GM23248 (cell line): Measurements from ENCODE around the gene CHAC2. TPM values are rescaled to one million over a fixed set of nuclear protein-coding genes. Genes with fewer than 3 reads are reported as not detected.

ENCODE experiments used
- DNase-seq: peaks from one replicate; pipeline ENCODE4 v3.0.0-alpha.2; 2015
- H2AFZ ChIP-seq: fragments of 200-600 bp; sonication (generic); 2 replicates; pipeline ENCODE4 v1.6.1; 2016; ENCODE audit warnings: antibody characterized with exemption
- H3F3A ChIP-seq: fragments of 200-600 bp; sonication (generic); 2 replicates; pipeline ENCODE4 v1.6.1; 2016; ENCODE audit warnings: mild to moderate bottlenecking, antibody characterized with exemption, mixed run types; ENCODE audit not compliant: insufficient read depth
- H3K27ac ChIP-seq: fragments of 200-600 bp; sonication (generic); 2 replicates; pipeline ENCODE4 v1.5.1; 2016; ENCODE audit warnings: mild to moderate bottlenecking
- H3K27me3 ChIP-seq: fragments of 200-600 bp; sonication (generic); replicated peaks from 2 replicates; pipeline ENCODE4 v1.6.1; 2016; ENCODE audit warnings: mild to moderate bottlenecking; ENCODE audit not compliant: insufficient read depth
- H3K36me3 ChIP-seq: fragments of 200-600 bp; sonication (generic); 2 replicates; pipeline ENCODE4 v1.6.1; 2016; ENCODE audit warnings: low read depth, mild to moderate bottlenecking
- H3K4me1 ChIP-seq: fragments of 200-600 bp; sonication (generic); 2 replicates; pipeline ENCODE4 v1.6.1; 2016; ENCODE audit warnings: mild to moderate bottlenecking; ENCODE audit not compliant: insufficient read depth
- H3K4me2 ChIP-seq: fragments of 200-600 bp; sonication (generic); one replicate; pipeline ENCODE4 v1.6.1; 2016; ENCODE audit warnings: mild to moderate bottlenecking; ENCODE audit not compliant: unreplicated experiment
- H3K4me3 ChIP-seq: fragments of 200-600 bp; sonication (generic); 2 replicates; pipeline ENCODE4 v1.5.1; 2016; ENCODE audit warnings: mild to moderate bottlenecking
- H3K79me2 ChIP-seq: fragments of 200-600 bp; sonication (generic); 2 replicates; pipeline ENCODE4 v1.6.1; 2016; ENCODE audit warnings: mild to moderate bottlenecking; ENCODE audit not compliant: insufficient read depth
- H3K9ac ChIP-seq: fragments of 200-600 bp; sonication (generic); 2 replicates; pipeline ENCODE4 v1.6.1; 2016; ENCODE audit warnings: mild to moderate bottlenecking
- H3K9me2 ChIP-seq: fragments of 200-600 bp; sonication (generic); 2 replicates; pipeline ENCODE4 v1.6.1; 2016; ENCODE audit warnings: mixed run types, mild to moderate bottlenecking, moderate library complexity; ENCODE audit not compliant: insufficient read depth
- H3K9me3 ChIP-seq: fragments of 200-600 bp; sonication (generic); one replicate; pipeline ENCODE4 v1.6.1; 2017; ENCODE audit warnings: low read depth
- H4K20me1 ChIP-seq: fragments of 200-600 bp; sonication (generic); 2 replicates; pipeline ENCODE4 v1.6.0; 2016; ENCODE audit not compliant: insufficient read depth
- EZH2 ChIP-seq: fragments of 200-600 bp; sonication (generic); IDR thresholded peaks from 2 replicates; pipeline ENCODE4 v1.6.1; 2018; ENCODE audit warnings: antibody characterized with exemption, mild to moderate bottlenecking; ENCODE audit not compliant: insufficient read depth, poor library complexity, severe bottlenecking
- EZH2phosphoT487 ChIP-seq: fragments of 200-600 bp; sonication (generic); IDR thresholded peaks from 2 replicates; pipeline ENCODE4 v1.6.1; 2018; ENCODE audit warnings: antibody characterized with exemption, moderate library complexity, mild to moderate bottlenecking, low read depth; ENCODE audit not compliant: insufficient read depth
- WGBS, 2 experiments: methylation state at CpG; one replicate each; pipeline ENCODE4 v1.1.6; 2015 to 2017; ENCODE audit warnings: low lambda C conversion rate in 2 of 2, low coverage in 1 of 2; ENCODE audit errors: missing lambda C conversion rate in 2 of 2; 5-methylcytosine and 5-hydroxymethylcytosine counted together
- in situ Hi-C: fragments of 300-500 bp; cut with MboI; formaldehyde crosslinking; loops from 2 replicates; pipeline ENCODE4 v1.15.0; 2020
- polyA plus RNA-seq: library from polyadenylated mRNA; unstranded; fragments of >200 nt; fragmentation: Nextera tagmentation; extraction: Ambion mirVana; gene quantifications from 2 replicates; pipeline ENCODE4 v1.2.1, GENCODE V29; 2016
- total RNA-seq: library from RNA; depleted of rRNA; stranded (reverse); fragments of >200 nt; shearing (Covaris generic); gene quantifications from 2 replicates; pipeline ENCODE4 v1.2.3, GENCODE V29; 2014

Gene CHAC2
- total and polyA plus RNA-seq, 2 experiments from 2014 or later: 4.6 to 5.4 TPM

DNA sequence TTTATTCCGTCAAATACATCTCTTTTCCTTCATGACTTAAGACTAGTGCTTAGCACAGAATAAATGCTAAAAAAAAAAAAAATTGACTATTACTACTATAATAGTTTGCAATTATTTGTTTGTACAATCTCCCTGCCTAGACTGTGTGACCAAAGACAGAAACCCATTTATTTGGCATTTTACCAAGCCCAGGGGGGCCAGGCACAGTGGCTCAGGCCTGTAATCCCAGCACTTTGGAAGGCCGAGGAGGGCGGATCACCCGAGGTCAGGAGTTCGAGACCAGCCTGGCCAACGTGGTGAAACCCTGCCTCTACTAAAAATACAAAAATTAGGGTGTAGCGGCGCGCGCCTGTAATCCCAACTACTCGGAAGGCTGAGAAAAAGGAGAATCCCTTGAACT, 17.8 kb downstream of the CHAC2 start:
- Histone ChIP-seq H3K4me3 (peak overlapping the region; percentile 95), H3K9me3 (no peaks in the 10 kb centered on the region), H3F3A (peaks cover 26% of the 10 kb centered on the region), H2AFZ (peak overlapping the region; percentile 93), H3K4me1 (peaks cover 32% of the 10 kb centered on the region), H3K9me2 (no peaks in the 10 kb centered on the region), H3K79me2 (peaks cover 99% of the 10 kb centered on the region), H3K27ac (peak overlapping the region; percentile 81), H3K9ac (peak overlapping the region; percentile 90), H3K36me3 (no peaks in the 10 kb centered on the region), H4K20me1 (no peaks in the 10 kb centered on the region), H3K27me3 (no peaks in the 10 kb centered on the region), H3K4me2 (peak overlapping the region; percentile 86)
- WGBS, 2 experiments: 8% methylated on average over 11 of the region's 11 CpGs
- in situ Hi-C loops: no loop called here
- DNase-seq: peak; percentile 21
- TF ChIP-seq EZH2 (no peak), EZH2phosphoT487 (no peak)

DNA sequence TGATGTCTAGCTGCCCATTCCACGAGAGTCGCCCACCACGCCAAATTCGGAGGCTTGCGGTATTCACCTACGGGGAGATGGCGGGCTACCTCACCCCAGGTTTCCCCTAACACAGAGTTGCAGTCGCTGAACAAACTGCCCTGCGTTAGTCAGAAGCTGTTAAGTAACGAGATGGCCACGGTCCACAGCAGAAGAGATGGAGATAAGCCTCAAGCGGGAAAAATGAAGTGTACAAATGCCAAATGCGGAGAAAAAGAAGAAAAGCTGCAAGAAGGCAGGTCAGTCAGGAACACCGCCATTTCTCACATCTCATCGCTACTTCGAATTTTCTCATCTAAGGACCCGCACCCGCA, 18.7 kb downstream of the CHAC2 start:
- DNase-seq: peak; percentile 81
- peaks cover 26% of the 10 kb centered on the region for H3F3A ChIP-seq
- no peaks in the 10 kb centered on the region for H3K9me3 ChIP-seq
- H3K27ac ChIP-seq: peak overlapping the region; percentile 81
- peak overlapping the region; percentile 90 for H3K9ac ChIP-seq
- peak overlapping the region; percentile 93 for H2AFZ ChIP-seq
- 1% methylated on average over 18 of the region's 18 CpGs for WGBS, 2 experiments
- in situ Hi-C loops: no loop called here
- H3K4me3 ChIP-seq: peak overlapping the region; percentile 95
- TF ChIP-seq EZH2: no peak
- TF ChIP-seq EZH2phosphoT487: no peak
- no peaks in the 10 kb centered on the region for H3K27me3 ChIP-seq
- H3K4me2 ChIP-seq: peak overlapping the region; percentile 86
- no peaks in the 10 kb centered on the region for H4K20me1 ChIP-seq
- H3K79me2 ChIP-seq: peaks cover 99% of the 10 kb centered on the region
- no peaks in the 10 kb centered on the region for H3K9me2 ChIP-seq
- H3K36me3 ChIP-seq: no peaks in the 10 kb centered on the region
- peaks cover 32% of the 10 kb centered on the region for H3K4me1 ChIP-seq

DNA sequence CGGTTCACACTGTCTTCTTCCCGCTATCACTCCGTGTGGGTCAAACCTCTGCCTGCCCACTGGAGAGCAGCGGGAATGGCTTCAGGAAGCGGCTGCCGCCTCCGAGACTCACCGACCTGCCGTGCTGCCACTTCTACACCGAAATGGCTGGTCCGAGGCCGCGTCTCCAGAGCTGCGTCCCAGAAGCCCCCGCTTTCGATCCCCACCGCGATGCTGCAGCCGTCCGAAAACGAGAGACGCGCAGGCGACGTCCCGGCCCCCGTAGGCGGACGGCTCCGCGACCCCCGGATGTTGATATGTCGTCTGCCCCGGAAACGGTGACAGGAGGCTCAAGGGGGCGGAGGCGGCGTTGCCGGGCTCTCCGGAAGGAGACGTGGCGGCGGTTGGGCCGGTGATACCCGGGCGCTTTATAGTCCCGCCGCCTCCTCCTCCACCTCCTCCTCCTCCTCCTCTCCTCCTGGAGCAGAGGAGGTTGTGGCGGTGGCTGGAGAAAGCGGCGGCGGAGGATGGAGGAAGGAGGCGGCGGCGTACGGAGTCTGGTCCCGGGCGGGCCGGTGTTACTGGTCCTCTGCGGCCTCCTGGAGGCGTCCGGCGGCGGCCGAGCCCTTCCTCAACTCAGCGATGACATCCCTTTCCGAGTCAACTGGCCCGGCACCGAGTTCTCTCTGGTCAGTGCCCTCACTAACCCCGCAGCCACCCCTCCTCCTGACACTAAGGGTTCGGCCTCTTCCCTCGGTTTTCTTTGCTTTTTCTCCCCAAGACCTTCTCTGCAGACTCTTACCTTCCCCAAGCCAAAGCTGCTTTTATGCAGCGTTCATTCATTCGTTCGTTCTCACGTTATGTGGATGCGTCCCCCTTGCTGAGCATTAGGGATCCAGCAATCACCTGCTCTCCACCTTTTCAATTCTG, 19.4 kb downstream of the CHAC2 start, which contains the start of the genes ASB3 and ERLEC1:
Gene ASB3 (minus strand): TSS at position 249 of the 909 bp plus-strand sequence. CDS start 21,381 bp downstream, outside the sequence.
Gene ERLEC1 (plus strand): TSS at position 340 of the 909 bp plus-strand sequence. CDS start 167 bp downstream, at position 507.
- in situ Hi-C loops: no loop called here
- TF ChIP-seq EZH2: no peak
- TF ChIP-seq EZH2phosphoT487: no peak
- H3K9me2 ChIP-seq: no peaks in the 10 kb centered on the region
- DNase-seq: peak; percentile 87
- peak within 1 kb of the TSS; percentile 94 for H3K4me2 ChIP-seq
- peak within 1 kb of the TSS; percentile 93 for H2AFZ ChIP-seq
- H3K9me3 ChIP-seq: no peaks in the 10 kb centered on the region
- no peaks in the 10 kb centered on the region for H4K20me1 ChIP-seq
- H3K9ac ChIP-seq: peak within 1 kb of the TSS; percentile 90
- 1% methylated on average over 34 to 76 of the region's 77 CpGs for WGBS, 2 experiments
- peaks cover 26% of the 10 kb centered on the region for H3F3A ChIP-seq
- H3K36me3 ChIP-seq: no peaks in the 10 kb centered on the region
- peak within 1 kb of the TSS; percentile 81 for H3K27ac ChIP-seq
- peak within 1 kb of the TSS; percentile 95 for H3K4me3 ChIP-seq
- peaks cover 99% of the 10 kb centered on the region for H3K79me2 ChIP-seq
- H3K4me1 ChIP-seq: peaks cover 32% of the 10 kb centered on the region
- no peaks in the 10 kb centered on the region for H3K27me3 ChIP-seq

DNA sequence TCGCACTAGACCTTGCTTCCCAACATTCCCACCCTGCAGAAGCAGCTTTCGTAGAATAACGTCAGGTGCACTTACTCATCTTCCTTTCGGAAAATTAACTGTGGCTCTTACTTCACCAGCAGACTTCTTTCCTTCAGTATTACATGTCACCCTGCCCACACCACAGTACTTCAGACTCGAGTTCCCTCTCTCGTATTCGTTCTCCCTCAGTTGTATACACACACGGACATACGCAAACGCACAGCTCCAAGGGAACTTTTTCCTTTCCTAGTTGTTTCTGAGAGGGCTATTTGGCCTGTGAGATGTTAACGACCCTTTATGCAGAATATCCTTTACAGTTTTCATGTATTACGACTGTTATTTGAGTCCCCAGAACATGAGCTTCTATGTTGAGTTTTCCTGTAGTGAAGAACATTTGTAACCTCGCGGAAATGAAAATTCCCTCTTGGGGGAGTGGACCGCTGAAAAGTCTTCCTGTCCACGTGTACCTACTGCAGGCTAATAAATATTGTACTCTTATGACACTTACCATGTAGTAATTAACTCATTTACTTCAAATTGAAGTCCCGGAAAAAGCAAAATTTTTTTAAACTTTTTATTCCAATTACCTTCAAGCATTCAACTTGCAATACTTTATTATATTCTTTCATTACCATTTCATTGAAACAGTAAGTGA, 20.1 kb downstream of the CHAC2 start:
- no peak for TF ChIP-seq EZH2phosphoT487
- no peak for TF ChIP-seq EZH2
- H3K27me3 ChIP-seq: no peaks in the 10 kb centered on the region
- in situ Hi-C loops: no loop called here
- H3F3A ChIP-seq: peaks cover 26% of the 10 kb centered on the region
- no peaks in the 10 kb centered on the region for H3K36me3 ChIP-seq
- peak overlapping the region; percentile 90 for H3K9ac ChIP-seq
- peak overlapping the region; percentile 94 for H3K4me2 ChIP-seq
- peak overlapping the region; percentile 93 for H2AFZ ChIP-seq
- WGBS, 2 experiments: 1 to 3% methylated on average over 17 of the region's 17 CpGs
- DNase-seq: peak; percentile 72
- H3K9me3 ChIP-seq: no peaks in the 10 kb centered on the region
- peaks cover 32% of the 10 kb centered on the region for H3K4me1 ChIP-seq
- no peaks in the 10 kb centered on the region for H3K9me2 ChIP-seq
- H3K79me2 ChIP-seq: peaks cover 99% of the 10 kb centered on the region
- peak overlapping the region; percentile 95 for H3K4me3 ChIP-seq
- H3K27ac ChIP-seq: peak overlapping the region; percentile 81
- no peaks in the 10 kb centered on the region for H4K20me1 ChIP-seq
